HuH-7 (cell line): ENCODE results near the gene CGREF1.

Experiments
- DNase-seq: peaks from one replicate; pipeline ENCODE4 v3.0.0; 2011; ENCODE audit warnings: low spot score

CGREF1 gene, protein sequence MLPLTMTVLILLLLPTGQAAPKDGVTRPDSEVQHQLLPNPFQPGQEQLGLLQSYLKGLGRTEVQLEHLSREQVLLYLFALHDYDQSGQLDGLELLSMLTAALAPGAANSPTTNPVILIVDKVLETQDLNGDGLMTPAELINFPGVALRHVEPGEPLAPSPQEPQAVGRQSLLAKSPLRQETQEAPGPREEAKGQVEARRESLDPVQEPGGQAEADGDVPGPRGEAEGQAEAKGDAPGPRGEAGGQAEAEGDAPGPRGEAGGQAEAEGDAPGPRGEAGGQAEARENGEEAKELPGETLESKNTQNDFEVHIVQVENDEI

GRCh38 chr2:27118525-27119329 is at the start of gene CGREF1:
TSS of gene CGREF1 (minus strand) at chr2:27119128. CDS start at chr2:27104366, 14,762 bp downstream.
- no peak for DNase-seq

GRCh38 chr2:27164960-27165763 is 46.2 kb upstream of the CGREF1 start:
- no peak for DNase-seq

GRCh38 chr2:27162151-27163121 is 43.5 kb upstream of the CGREF1 start:
- no peak for DNase-seq

DNA sequence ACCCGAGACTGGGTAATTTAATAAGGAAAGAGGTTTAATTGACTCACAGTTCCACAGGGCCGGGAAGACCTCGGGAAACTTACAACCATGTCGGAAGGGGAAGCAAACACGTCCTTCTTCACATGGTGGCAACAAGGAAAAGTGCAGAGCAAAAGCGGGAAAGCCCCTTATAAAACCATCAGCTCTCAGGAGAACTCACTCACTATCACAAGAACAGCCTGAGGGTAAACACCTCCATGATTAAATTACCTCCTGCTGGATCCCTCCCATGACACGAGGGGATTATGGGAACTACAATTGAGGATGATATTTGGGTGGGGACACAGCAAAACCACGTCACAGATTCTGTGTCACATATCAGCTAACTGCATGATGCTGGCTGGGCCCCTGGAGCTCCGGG is 41.3 kb upstream of the CGREF1 start:
- no peak for DNase-seq

GRCh38 chr2:27159271-27159670 is 40.3 kb upstream of the CGREF1 start:
- DNase-seq: no peak

GRCh38 chr2:27158468-27158867 is 39.5 kb upstream of the CGREF1 start:
- DNase-seq: no peak

GRCh38 chr2:27155069-27155520 is 36.2 kb upstream of the CGREF1 start:
- no peak for DNase-seq

- no peak for DNase-seq
These were observed 35.6 kb upstream of the CGREF1 start for GRCh38 chr2:27154488-27154887.

- DNase-seq: no peak
These were observed 34.0 kb upstream of the CGREF1 start for GRCh38 chr2:27152796-27153464.

DNA sequence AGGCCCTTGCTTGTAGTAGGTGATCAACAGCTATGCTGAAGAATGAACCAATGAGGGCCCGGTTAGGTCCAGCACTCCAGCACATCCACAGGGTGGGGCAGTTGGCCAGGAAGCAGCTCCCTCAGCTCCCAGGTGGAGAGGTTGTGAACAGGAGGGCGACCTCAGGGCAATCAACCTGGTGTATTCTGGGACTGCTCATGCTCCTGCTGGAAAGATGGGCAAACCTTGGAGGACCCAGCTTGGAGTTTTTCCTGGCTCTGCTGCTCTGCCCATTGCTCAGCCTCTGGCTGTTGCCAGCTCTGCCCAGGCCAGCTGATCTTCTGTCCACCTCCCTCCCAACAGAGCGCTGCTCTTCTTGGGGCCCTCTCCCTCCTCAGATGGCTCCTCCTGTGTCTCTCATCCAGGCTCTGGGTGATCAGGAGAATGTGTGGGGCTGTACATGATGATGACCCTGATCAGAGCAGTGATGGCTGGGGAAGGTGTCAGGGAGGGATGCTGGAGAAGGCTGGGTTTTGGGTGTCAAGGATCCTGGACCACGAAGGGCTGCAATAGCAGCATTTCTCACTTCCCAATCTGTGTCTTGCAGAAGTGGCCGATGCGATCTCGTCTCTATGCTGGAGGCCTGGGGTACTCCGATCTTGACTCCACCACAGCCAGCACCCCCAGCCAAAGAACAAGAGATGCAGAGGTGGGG is 33.3 kb upstream of the CGREF1 start:
- DNase-seq: peak; percentile 67

DNA sequence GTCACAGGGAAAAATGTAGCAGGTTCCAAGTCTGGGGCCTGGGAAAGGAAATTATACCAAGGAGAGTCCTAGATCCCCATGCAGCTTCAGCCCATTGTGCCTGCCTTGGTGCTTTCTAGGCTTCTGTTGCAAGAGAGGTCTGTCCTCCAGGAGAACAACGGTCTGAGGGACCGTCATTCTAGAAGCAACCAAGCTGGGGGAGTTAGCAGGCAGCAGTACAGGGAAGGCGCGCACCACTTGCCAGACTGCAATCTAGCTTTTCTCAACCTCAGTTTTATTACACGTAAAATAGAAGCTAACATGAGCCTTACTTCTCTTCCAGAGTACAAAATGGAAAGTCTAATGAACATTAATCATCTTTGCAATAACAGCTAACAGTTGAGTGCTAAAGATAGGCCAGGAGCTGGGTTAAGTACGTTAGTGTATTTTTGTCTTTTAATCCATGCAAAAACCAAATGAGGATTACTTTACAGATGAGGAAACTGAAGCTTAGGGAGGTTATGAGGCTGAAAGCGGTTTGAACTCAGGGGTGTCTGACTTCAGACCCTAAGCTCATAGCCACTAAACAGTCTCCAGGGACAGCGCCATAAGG is 31.8 kb upstream of the CGREF1 start:
- DNase-seq: no peak

DNA sequence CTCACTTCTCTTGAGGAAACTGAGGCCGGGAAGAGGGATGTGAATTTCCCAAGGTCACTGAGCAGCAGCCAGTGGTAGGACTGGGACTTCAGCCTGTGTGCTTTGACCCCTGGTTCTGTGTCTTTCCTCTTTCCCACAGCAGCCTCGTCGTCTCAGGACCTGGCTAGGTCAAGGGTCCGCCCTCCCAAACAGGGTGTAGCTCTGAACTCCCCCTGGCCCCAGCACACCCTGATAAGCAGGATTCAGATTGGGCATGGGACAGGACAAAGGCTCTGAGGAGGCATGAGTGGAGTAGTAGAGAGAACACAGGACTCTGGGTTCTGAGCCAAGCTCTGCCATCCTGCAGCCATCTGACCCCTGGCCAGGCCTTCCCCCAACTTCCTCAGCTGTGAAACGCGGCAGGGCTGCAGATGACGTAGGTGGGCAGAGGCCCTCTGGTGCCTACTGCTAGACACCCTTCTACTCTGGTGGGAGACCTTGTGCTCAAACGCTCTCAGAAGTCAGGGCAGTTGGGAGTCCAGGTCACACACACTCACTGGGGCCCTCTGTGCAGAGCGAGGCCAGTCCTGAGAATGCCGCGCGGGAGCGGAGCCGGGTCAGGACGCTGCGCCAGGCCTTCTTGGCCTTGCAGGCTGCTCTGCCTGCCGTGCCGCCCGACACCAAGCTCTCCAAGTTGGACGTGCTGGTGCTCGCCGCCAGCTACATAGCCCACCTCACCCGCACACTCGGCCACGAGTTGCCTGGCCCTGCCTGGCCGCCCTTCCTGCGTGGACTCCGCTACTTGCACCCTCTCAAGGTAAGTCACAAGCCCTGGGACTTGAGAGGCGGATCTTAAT is 30.9 kb upstream of the CGREF1 start:
- DNase-seq: no peak

GRCh38 chr2:27148801-27149439 is 30.0 kb upstream of the CGREF1 start, which contains the start of gene TCF23:
TSS of gene TCF23 (plus strand) at chr2:27149004. CDS start at chr2:27149134, 130 bp downstream.
- no peak for DNase-seq

- no peak for DNase-seq
These were observed 29.0 kb upstream of the CGREF1 start for GRCh38 chr2:27147935-27148334.

GRCh38 chr2:27145682-27146081 is 26.8 kb upstream of the CGREF1 start:
- DNase-seq: no peak

GRCh38 chr2:27143285-27143684 is 24.4 kb upstream of the CGREF1 start:
- DNase-seq: no peak

GRCh38 chr2:27139310-27139709 is 20.4 kb upstream of the CGREF1 start, which contains the start of gene PRR30:
TSS of gene PRR30 (minus strand) at chr2:27139410. CDS start at chr2:27138329, 1,081 bp downstream.
- DNase-seq: no peak

- DNase-seq: no peak
These were observed 19.2 kb upstream of the CGREF1 start for GRCh38 chr2:27138111-27138510.
